NB4 (cell line): Measurements from ENCODE around the gene GPC5.

Source experiments
- DNase-seq: peaks from one replicate; pipeline ENCODE4 v3.0.0; 2010; ENCODE audit warnings: low read depth
- H3K4me3 ChIP-seq: one replicate; pipeline ENCODE4 v1.5.1; 2011; ENCODE audit warnings: mild to moderate bottlenecking, low read depth, low read length, moderate library complexity
- MYC ChIP-seq: IDR thresholded peaks from 2 replicates; pipeline ENCODE4 v1.6.1; 2011; ENCODE audit warnings: low read depth, low read length
- POLR2A ChIP-seq: IDR thresholded peaks from 2 replicates; pipeline ENCODE4 v1.6.1; 2011; ENCODE audit warnings: mild to moderate bottlenecking; ENCODE audit not compliant: insufficient read length; ENCODE audit errors: extremely low read depth
- TF ChIP-seq, protein P1 (sequence below): IDR thresholded peaks from one replicate; pipeline ENCODE4 v1.5.1; 2012; ENCODE audit warnings: low read depth, low read length
- TF ChIP-seq, protein P2 (sequence below): IDR thresholded peaks from 2 replicates; pipeline ENCODE4 v1.6.1; 2011; ENCODE audit warnings: low read depth, low read length

Gene GPC5

GRCh38 chr13:92379371-92379770 lies 981.0 kb downstream of the GPC5 start:
- peak; percentile 38 for DNase-seq
- TF ChIP-seq, protein P1, sequence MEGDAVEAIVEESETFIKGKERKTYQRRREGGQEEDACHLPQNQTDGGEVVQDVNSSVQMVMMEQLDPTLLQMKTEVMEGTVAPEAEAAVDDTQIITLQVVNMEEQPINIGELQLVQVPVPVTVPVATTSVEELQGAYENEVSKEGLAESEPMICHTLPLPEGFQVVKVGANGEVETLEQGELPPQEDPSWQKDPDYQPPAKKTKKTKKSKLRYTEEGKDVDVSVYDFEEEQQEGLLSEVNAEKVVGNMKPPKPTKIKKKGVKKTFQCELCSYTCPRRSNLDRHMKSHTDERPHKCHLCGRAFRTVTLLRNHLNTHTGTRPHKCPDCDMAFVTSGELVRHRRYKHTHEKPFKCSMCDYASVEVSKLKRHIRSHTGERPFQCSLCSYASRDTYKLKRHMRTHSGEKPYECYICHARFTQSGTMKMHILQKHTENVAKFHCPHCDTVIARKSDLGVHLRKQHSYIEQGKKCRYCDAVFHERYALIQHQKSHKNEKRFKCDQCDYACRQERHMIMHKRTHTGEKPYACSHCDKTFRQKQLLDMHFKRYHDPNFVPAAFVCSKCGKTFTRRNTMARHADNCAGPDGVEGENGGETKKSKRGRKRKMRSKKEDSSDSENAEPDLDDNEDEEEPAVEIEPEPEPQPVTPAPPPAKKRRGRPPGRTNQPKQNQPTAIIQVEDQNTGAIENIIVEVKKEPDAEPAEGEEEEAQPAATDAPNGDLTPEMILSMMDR, result no peak
- TF ChIP-seq POLR2A (no peak), MYC (no peak)
- TF ChIP-seq, protein P2, sequence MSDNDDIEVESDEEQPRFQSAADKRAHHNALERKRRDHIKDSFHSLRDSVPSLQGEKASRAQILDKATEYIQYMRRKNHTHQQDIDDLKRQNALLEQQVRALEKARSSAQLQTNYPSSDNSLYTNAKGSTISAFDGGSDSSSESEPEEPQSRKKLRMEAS, result no peak
- H3K4me3 ChIP-seq, result no peak overlapping the region

GRCh38 chr13:92384410-92384809 lies 986.0 kb downstream of the GPC5 start:
- DNase-seq, result no peak

GRCh38 chr13:92387245-92387644 lies 988.8 kb downstream of the GPC5 start:
- no peak for TF ChIP-seq POLR2A
- TF ChIP-seq MYC, result no peak
- TF ChIP-seq, protein P2, result no peak
- TF ChIP-seq, protein P1, result no peak
- no peak overlapping the region for H3K4me3 ChIP-seq
- no peak for DNase-seq

More at GRCh38 chr13:92384410-92384809, 986.0 kb downstream of the GPC5 start:
- TF ChIP-seq, protein P1, result no peak
- TF ChIP-seq, protein P2, result no peak
- TF ChIP-seq MYC (no peak), POLR2A (no peak)
- H3K4me3 ChIP-seq, result no peak overlapping the region

DNA sequence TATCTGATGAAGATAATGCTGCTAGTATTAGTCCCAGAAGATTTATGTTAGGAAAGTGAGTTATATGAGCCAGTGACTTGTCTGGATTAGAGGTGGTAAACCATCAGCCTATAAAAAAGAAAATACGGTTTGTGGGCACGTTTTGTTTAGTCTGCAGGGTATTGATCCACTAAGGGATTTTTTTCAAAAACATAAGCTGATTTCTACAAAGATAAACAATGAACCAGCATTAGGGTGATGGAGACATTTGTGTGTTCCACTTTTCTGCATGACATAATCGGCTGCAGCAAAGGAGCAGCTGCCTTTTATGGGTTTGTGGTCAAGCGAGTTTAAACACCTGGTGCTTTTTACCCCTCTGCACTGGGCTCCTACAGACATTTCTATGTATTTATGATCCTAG lies 991.8 kb downstream of the GPC5 start:
- TF ChIP-seq POLR2A (no peak), MYC (no peak)
- TF ChIP-seq, protein P1, result no peak
- TF ChIP-seq, protein P2, result no peak
- no peak overlapping the region for H3K4me3 ChIP-seq
- no peak for DNase-seq

- TF ChIP-seq, protein P1, result no peak
- TF ChIP-seq, protein P2, result no peak
- TF ChIP-seq POLR2A, result no peak
- no peak for TF ChIP-seq MYC
- no peak for DNase-seq
- H3K4me3 ChIP-seq, result no peak overlapping the region
These were observed 1005.2 kb downstream of the GPC5 start for GRCh38 chr13:92403606-92404005.
